ENCODE data around the gene DMAC2. TPM values are rescaled to one million over a fixed set of nuclear protein-coding genes. Genes with fewer than 3 reads are reported as not detected.
A peak's percentile ranks its signal among the peaks of the same experiment; 100 is the strongest.
"Not testable (repeated sequence)": the region's sequence is repeated elsewhere in the genome, so short reads cannot be mapped to it uniquely, and the experiment has no call there.

The DMAC2 gene
- 27.9 to 28.0 TPM (median 28.0 TPM) in 3 replicates for total RNA-seq
- long read RNA-seq, transcript DMAC2-201 (6 exons, 1,692 nt), result major isoform, 39 of 58 reads
- long read RNA-seq, transcript DMAC2-210 (5 exons, 1,622 nt), result minor isoform, 6 of 58 reads
- long read RNA-seq, partial matches to known transcripts, result 6 of 58 reads
- long read RNA-seq, other reads (novel, unspliced or antisense), result 3 of 58 reads

DNA sequence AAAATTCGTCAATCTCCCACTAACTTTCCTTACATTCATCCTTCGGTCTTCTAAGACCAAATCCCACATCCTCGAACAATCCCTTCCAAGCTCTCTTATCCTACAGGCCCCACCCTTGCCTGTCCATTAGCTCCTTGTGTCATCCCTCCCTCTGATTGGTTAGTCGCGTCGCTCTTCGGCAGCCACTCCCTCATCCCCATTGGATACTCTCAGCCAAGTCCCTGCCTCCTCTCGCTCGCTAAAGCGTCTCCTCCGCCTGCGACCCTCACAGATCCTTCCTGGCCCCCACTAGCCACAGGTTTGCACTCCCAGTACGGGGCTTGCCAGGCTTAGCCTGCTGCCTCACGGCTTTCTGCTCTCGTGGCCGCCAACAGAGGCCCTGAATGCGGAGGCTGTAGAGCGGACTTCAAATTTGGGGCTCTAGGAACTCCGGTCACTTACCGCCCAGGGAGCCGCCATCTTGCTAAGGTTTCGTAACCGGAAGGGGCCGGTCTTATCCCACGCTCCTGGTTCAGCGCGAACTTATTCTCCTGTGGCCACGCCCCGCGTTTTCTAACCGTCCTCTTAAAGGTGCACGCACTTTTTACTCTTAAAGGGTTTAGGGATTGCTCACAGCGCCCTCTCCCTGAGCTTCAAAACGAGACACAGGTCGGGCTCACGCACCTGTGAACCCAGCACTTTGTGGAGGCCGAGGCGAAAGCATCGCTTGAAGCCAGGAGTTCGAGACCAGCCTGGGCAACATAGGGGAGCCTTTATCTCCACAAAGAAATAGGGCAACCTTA lies at the start of gene DMAC2:
Gene DMAC2, minus strand, starts transcription at position 472 of the 782 bp plus-strand sequence. Its CDS starts 13 bp downstream, at position 459.
- DNase-seq (ENCODE audit: low spot score), result peak; percentile 97

GRCh38 chr19:41486953-41487352 lies 47.2 kb upstream of the DMAC2 start:
- not testable (repeated sequence) for H3K36me3 Mint-ChIP-seq (ENCODE audit: low read depth); H3K4me3 Mint-ChIP-seq (ENCODE audit: unreplicated experiment); DNase-seq (ENCODE audit: low spot score); H3K27ac Mint-ChIP-seq (ENCODE audit: unreplicated experiment); H3K4me1 Mint-ChIP-seq (ENCODE audit: low read depth)
- H3K27me3 Mint-ChIP-seq (ENCODE audit: low read depth), result peaks cover 23% of the 10 kb centered on the region
- peaks cover 12% of the 10 kb centered on the region for H3K9me3 Mint-ChIP-seq (ENCODE audit: low read depth)

More for the DNA sequence above, at the start of gene DMAC2:
- TF ChIP-seq, protein P1, sequence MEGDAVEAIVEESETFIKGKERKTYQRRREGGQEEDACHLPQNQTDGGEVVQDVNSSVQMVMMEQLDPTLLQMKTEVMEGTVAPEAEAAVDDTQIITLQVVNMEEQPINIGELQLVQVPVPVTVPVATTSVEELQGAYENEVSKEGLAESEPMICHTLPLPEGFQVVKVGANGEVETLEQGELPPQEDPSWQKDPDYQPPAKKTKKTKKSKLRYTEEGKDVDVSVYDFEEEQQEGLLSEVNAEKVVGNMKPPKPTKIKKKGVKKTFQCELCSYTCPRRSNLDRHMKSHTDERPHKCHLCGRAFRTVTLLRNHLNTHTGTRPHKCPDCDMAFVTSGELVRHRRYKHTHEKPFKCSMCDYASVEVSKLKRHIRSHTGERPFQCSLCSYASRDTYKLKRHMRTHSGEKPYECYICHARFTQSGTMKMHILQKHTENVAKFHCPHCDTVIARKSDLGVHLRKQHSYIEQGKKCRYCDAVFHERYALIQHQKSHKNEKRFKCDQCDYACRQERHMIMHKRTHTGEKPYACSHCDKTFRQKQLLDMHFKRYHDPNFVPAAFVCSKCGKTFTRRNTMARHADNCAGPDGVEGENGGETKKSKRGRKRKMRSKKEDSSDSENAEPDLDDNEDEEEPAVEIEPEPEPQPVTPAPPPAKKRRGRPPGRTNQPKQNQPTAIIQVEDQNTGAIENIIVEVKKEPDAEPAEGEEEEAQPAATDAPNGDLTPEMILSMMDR (IDR thresholded peaks at IDR 0.05), result peak; percentile 67
- Mint-ChIP-seq H3K4me3 (ENCODE audit: unreplicated experiment) (no peak within 1 kb of the TSS), H3K27ac (ENCODE audit: unreplicated experiment) (no peak within 1 kb of the TSS), H3K9me3 (ENCODE audit: low read depth) (no peaks in the 10 kb centered on the region), H3K4me1 (ENCODE audit: low read depth) (peaks cover 3% of the 10 kb centered on the region), H3K27me3 (ENCODE audit: low read depth) (peaks cover 10% of the 10 kb centered on the region), H3K36me3 (ENCODE audit: low read depth) (peaks cover 2% of the 10 kb centered on the region)

- Mint-ChIP-seq H3K9me3 (ENCODE audit: low read depth) (peaks cover 12% of the 10 kb centered on the region), H3K4me3 (ENCODE audit: unreplicated experiment) (no peak overlapping the region), H3K27ac (ENCODE audit: unreplicated experiment) (no peak overlapping the region), H3K27me3 (ENCODE audit: low read depth) (peaks cover 25% of the 10 kb centered on the region), H3K36me3 (ENCODE audit: low read depth) (no peaks in the 10 kb centered on the region), H3K4me1 (ENCODE audit: low read depth) (no peaks in the 10 kb centered on the region)
- TF ChIP-seq, protein P1 (IDR thresholded peaks at IDR 0.05), result no peak
- DNase-seq (ENCODE audit: low spot score), result no peak
These were observed 45.1 kb upstream of the DMAC2 start for GRCh38 chr19:41484822-41485221.

DNA sequence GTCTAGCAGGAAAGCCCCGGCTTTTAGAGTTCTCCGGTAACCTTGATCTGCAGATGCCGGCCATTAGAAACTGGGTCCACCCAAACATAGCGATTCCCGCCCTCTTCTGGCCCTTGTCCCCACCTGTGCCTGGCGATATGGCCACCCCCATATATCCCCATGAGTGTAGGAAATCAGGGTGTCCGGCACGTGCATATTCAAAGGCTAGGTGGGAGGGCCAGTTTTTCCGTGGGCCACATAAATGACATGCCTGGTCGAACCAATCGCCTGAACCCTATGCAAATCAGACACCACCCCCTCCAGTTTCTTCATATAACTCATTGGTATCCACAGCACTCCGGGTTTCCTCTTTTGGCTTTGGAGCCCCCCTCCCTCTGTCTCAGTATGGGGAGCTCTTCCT lies 40.6 kb upstream of the DMAC2 start:
- DNase-seq (ENCODE audit: low spot score), result no peak
- Mint-ChIP-seq H3K4me3 (ENCODE audit: unreplicated experiment) (no peak overlapping the region), H3K27ac (ENCODE audit: unreplicated experiment) (no peak overlapping the region), H3K36me3 (ENCODE audit: low read depth) (no peaks in the 10 kb centered on the region), H3K27me3 (ENCODE audit: low read depth) (peaks cover 23% of the 10 kb centered on the region), H3K9me3 (ENCODE audit: low read depth) (no peaks in the 10 kb centered on the region), H3K4me1 (ENCODE audit: low read depth) (no peaks in the 10 kb centered on the region)
- TF ChIP-seq, protein P1 (IDR thresholded peaks at IDR 0.05), result no peak

DNA sequence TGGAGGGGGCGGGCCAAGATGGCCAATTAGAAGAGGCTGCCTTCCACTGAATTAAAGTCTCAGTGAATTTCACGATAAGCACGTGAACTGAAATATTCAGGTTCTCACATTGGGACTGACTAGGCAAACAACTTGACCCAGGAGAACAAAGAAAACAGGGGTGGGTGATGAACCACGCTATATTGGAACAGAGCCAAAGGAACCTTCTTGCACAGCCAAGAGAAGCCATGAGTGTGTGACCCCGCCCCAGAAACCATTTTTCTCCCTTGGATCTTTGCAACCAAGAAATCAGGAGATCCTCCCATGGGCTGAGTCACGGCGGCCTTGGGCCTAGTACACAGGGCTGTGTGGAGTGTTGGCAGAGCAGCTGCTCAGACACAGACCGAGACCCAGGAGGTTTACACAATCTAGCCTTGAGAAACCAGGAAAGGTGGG lies 40.1 kb upstream of the DMAC2 start:
- no peak overlapping the region for H3K27ac Mint-ChIP-seq (ENCODE audit: unreplicated experiment)
- no peaks in the 10 kb centered on the region for H3K36me3 Mint-ChIP-seq (ENCODE audit: low read depth)
- H3K27me3 Mint-ChIP-seq (ENCODE audit: low read depth), result peaks cover 23% of the 10 kb centered on the region
- no peaks in the 10 kb centered on the region for H3K4me1 Mint-ChIP-seq (ENCODE audit: low read depth)
- TF ChIP-seq, protein P1 (IDR thresholded peaks at IDR 0.05), result no peak
- no peak for DNase-seq (ENCODE audit: low spot score)
- no peaks in the 10 kb centered on the region for H3K9me3 Mint-ChIP-seq (ENCODE audit: low read depth)
- no peak overlapping the region for H3K4me3 Mint-ChIP-seq (ENCODE audit: unreplicated experiment)
